ENCODE data around the gene STRADA.
"Not testable (repeated sequence)": the region's sequence is repeated elsewhere in the genome, so short reads cannot be mapped to it uniquely, and the experiment has no call there.

The STRADA gene

GRCh38 chr17:63766754-63767153 is 25.2 kb upstream of the STRADA start:
- Mint-ChIP-seq H3K36me3 (peaks cover 86% of the 10 kb centered on the region), H3K4me3 (no peak overlapping the region), H3K9me3 (no peaks in the 10 kb centered on the region), H3K4me1 (peaks cover 28% of the 10 kb centered on the region), H3K27ac (no peak overlapping the region)
- DNase-seq (ENCODE audit: low spot score in 2 of 2): no peak
- no peak for ATAC-seq

DNA sequence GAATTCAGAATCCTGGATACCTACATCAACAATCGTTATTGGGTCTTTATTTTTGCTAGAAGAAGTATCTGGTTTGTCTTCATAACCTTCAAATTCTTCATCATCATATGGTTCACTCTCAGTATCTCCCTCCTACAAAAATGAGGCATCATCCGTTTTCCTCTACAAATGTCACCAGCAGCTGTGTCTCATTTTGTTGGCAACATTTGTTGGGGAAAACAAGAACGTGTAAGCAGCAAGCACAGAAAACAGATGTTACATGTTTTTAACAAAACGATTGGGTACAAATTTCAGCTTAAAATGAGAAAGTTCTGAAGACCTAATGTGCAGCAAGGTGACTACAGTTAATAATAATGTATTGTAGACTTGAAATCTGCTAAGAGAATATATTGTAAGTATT is 23.1 kb upstream of the STRADA start:
- ATAC-seq (no peak), DNase-seq (ENCODE audit: low spot score in 2 of 2) (no peak)
- Mint-ChIP-seq H3K4me1 (peaks cover 17% of the 10 kb centered on the region), H3K4me3 (no peak overlapping the region), H3K27ac (no peak overlapping the region), H3K36me3 (peaks cover 95% of the 10 kb centered on the region), H3K9me3 (no peaks in the 10 kb centered on the region)

DNA sequence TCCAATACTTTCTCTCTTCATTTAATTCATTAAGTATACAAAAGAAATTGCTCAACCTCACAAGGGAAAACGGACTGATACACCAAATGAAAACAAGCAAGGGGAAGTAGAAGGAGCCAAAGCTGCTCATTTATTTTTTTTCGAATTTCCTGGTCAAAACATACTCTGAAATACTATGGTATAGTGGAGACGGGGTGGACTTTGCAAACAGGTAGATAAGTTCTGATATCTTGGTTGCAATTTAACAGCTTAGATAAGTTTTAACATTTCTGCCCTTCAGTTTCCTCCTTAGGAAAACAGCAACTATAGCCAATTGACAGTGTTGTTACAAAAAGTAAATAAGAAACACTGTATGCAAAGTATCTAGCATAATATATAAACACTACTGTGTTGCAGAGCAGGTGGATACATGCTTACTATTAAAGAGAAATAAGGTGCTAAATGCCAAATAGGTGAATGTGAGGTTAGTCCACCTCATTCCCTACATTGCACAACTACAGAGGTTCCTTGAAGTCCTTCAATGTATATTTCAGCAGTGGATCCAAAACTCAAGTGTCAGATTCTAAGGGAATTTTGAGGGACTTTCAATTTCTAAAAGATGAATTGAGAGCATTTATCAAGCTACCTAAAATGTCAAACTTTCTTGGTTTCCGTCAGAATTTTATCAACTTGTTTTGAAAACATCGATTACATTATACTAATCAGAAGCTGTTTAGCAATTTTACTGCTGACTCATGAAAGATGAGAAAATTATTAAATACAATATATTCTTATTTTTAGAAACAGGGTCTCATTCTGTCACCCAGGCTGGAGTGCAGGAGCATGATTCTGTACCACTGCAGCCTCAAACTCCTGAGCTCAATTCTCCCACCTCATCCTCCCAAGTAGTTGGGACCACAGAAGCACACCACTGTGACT is 20.8 kb upstream of the STRADA start:
- Mint-ChIP-seq H3K36me3 (peaks cover 95% of the 10 kb centered on the region), H3K9me3 (no peaks in the 10 kb centered on the region)

DNA sequence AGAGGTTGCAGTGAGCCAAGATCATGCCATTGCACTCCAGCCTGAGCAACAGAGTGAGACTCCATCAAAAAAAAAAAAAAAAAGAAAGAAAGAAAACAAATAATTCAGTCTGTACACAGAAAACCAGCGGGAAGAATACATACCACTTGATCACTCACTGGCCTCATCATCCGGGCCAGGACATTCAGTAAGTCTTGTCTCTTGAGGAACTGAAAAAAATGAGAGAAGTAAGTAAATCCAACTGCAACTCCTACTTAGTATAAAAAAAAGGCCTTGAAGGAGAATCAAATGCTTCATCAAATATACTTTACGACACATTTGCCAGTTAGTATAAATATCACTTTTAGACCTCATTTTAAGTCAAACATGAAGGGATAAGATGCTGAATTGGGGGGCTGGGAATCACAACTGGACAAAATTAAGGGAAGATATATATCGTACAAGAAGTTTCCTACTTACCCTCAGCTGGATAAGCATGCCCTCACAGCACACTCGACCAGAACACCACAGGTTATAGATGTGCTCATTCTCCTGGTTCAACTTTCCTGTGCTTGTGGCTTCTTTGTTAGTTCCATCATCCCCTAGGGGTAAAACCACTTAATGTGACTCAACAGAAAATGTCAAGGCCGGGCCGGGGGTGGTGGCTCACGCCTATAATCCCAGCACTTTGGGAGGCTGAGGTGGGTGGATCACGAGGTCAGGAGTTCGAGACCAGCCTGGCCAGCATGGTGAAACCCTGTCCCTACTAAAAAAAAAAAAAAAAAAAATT is 19.4 kb upstream of the STRADA start:
- no peaks in the 10 kb centered on the region for H3K9me3 Mint-ChIP-seq
- peaks cover 100% of the 10 kb centered on the region for H3K36me3 Mint-ChIP-seq
- peaks cover 4% of the 10 kb centered on the region for H3K4me1 Mint-ChIP-seq
- no peak for DNase-seq (ENCODE audit: low spot score in 2 of 2)
- no peak overlapping the region for H3K27ac Mint-ChIP-seq
- no peak overlapping the region for H3K4me3 Mint-ChIP-seq
- ATAC-seq: peak; percentile 71

More for the DNA sequence above, 20.8 kb upstream of the STRADA start:
- no peak for ATAC-seq
- Mint-ChIP-seq H3K27ac (no peak overlapping the region), H3K4me3 (no peak overlapping the region), H3K4me1 (peaks cover 7% of the 10 kb centered on the region)
- DNase-seq (ENCODE audit: low spot score in 2 of 2): no peak

- DNase-seq (ENCODE audit: low spot score in 2 of 2) (no peak), ATAC-seq (no peak)
- Mint-ChIP-seq H3K36me3 (peaks cover 100% of the 10 kb centered on the region), H3K4me1 (no peaks in the 10 kb centered on the region), H3K9me3 (no peaks in the 10 kb centered on the region), H3K4me3 (no peak overlapping the region), H3K27ac (peak overlapping the region; percentile 51)
Measured at GRCh38 chr17:63758428-63758827, 16.8 kb upstream of the STRADA start.

- Mint-ChIP-seq H3K36me3 (peaks cover 100% of the 10 kb centered on the region), H3K9me3 (no peaks in the 10 kb centered on the region), H3K27ac (no peak overlapping the region), H3K4me1 (peaks cover 13% of the 10 kb centered on the region), H3K4me3 (no peak overlapping the region)
- ATAC-seq (no peak), DNase-seq (ENCODE audit: low spot score in 2 of 2) (no peak)
Measured at GRCh38 chr17:63754046-63754445, 12.4 kb upstream of the STRADA start.

DNA sequence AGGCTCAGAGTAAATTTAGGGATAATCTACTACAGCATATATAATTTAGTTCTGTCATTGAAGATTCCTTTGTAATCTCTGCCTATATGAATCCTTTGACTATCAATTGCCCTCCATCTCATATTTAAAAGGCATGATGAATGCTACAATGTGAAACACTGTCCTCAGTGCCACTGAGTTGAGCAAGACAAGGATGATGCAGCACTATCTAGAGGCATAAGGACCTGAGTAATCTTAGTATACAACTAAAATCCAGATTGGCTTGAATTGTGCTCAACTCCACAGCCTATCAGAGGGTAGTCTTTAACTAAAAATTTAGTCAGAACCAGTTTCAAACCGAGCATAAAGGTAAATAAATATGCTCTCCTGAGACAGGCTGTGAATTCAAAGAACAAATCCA is 11.6 kb upstream of the STRADA start:
- H3K9me3 Mint-ChIP-seq: no peaks in the 10 kb centered on the region
- ATAC-seq (no peak), DNase-seq (ENCODE audit: low spot score in 2 of 2) (no peak)
- H3K4me1 Mint-ChIP-seq: peaks cover 13% of the 10 kb centered on the region
- H3K36me3 Mint-ChIP-seq: peaks cover 100% of the 10 kb centered on the region
- peak overlapping the region; percentile 76 for H3K27ac Mint-ChIP-seq
- no peak overlapping the region for H3K4me3 Mint-ChIP-seq

- Mint-ChIP-seq H3K27ac (peak overlapping the region; percentile 76), H3K4me1 (peaks cover 13% of the 10 kb centered on the region), H3K4me3 (no peak overlapping the region), H3K36me3 (peaks cover 100% of the 10 kb centered on the region), H3K9me3 (no peaks in the 10 kb centered on the region)
- DNase-seq (ENCODE audit: low spot score in 2 of 2) (no peak), ATAC-seq (no peak)
Measured at GRCh38 chr17:63752707-63753106, 11.1 kb upstream of the STRADA start.

GRCh38 chr17:63751806-63752205 is 10.2 kb upstream of the STRADA start:
- Mint-ChIP-seq H3K36me3 (peaks cover 100% of the 10 kb centered on the region), H3K4me3 (peak overlapping the region; percentile 41), H3K9me3 (no peaks in the 10 kb centered on the region), H3K27ac (peak overlapping the region; percentile 88), H3K4me1 (peaks cover 13% of the 10 kb centered on the region)
- no peak for ATAC-seq
- DNase-seq (ENCODE audit: low spot score in 2 of 2): no peak

GRCh38 chr17:63741143-63741407 is 524 bp downstream of the STRADA start:
- peaks cover 30% of the 10 kb centered on the region for H3K36me3 Mint-ChIP-seq
- H3K4me1 Mint-ChIP-seq: peaks cover 23% of the 10 kb centered on the region
- peak overlapping the region; percentile 97 for H3K27ac Mint-ChIP-seq
- DNase-seq (ENCODE audit: low spot score in 2 of 2): no peak
- ATAC-seq: no peak
- no peaks in the 10 kb centered on the region for H3K9me3 Mint-ChIP-seq
- H3K4me3 Mint-ChIP-seq: peak overlapping the region; percentile 88

DNA sequence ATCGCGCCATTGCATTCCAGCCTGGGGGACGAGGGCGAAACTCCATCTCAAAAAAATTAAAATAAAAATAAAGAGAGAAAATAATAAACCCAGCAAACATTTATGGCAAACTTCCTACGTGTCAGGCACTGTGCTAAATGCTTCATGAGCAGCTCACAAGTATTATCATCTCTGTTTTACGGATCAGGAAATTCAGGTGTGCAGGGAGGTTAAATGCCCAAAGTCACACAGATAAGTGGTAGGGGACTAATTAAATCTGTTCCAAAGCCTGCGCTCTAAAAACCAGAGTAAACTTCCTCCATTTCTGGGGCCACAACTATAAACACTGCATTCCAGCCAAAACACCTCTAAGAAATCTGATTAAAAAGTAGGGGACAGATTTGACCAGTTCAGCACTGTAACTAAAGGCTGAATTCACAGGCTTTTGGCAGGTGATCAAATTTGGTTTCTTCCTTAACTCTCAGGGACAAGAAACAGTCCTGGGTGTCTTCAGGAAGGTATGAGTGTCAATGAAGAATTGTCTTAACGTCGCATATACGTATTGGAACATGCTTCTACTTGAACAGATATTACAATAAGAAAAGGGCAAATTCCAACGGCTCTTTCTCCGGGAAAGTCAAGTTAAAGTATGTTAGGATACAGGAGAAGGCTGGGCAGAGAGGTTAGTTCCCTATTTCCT is 996 bp downstream of the STRADA start:
- peaks cover 26% of the 10 kb centered on the region for H3K36me3 Mint-ChIP-seq

GRCh38 chr17:63735691-63736090 is 5.9 kb downstream of the STRADA start:
- Mint-ChIP-seq H3K27ac (no peak overlapping the region), H3K9me3 (no peaks in the 10 kb centered on the region), H3K4me1 (peaks cover 14% of the 10 kb centered on the region), H3K36me3 (no peaks in the 10 kb centered on the region), H3K4me3 (no peak overlapping the region)
- DNase-seq (ENCODE audit: low spot score in 2 of 2): no peak
- ATAC-seq: no peak

More for the DNA sequence above, 996 bp downstream of the STRADA start:
- H3K4me1 Mint-ChIP-seq: peaks cover 23% of the 10 kb centered on the region
- peak overlapping the region; percentile 97 for H3K27ac Mint-ChIP-seq
- peak overlapping the region; percentile 88 for H3K4me3 Mint-ChIP-seq
- no peaks in the 10 kb centered on the region for H3K9me3 Mint-ChIP-seq
- DNase-seq (ENCODE audit: low spot score in 2 of 2) (no peak), ATAC-seq (no peak)

GRCh38 chr17:63722403-63722802 is 19.2 kb downstream of the STRADA start:
- H3K9me3 Mint-ChIP-seq: no peaks in the 10 kb centered on the region
- H3K36me3 Mint-ChIP-seq: peaks cover 35% of the 10 kb centered on the region
- ATAC-seq (no peak), DNase-seq (ENCODE audit: low spot score in 2 of 2) (no peak)
- no peak overlapping the region for H3K27ac Mint-ChIP-seq
- no peak overlapping the region for H3K4me3 Mint-ChIP-seq
- peaks cover 5% of the 10 kb centered on the region for H3K4me1 Mint-ChIP-seq

- H3K36me3 Mint-ChIP-seq: peaks cover 22% of the 10 kb centered on the region
- DNase-seq (ENCODE audit: low spot score in 2 of 2); H3K27ac Mint-ChIP-seq; H3K4me1 Mint-ChIP-seq; H3K4me3 Mint-ChIP-seq; ATAC-seq; H3K9me3 Mint-ChIP-seq: not testable (repeated sequence)
Measured at GRCh38 chr17:63720194-63720593, 21.4 kb downstream of the STRADA start.

DNA sequence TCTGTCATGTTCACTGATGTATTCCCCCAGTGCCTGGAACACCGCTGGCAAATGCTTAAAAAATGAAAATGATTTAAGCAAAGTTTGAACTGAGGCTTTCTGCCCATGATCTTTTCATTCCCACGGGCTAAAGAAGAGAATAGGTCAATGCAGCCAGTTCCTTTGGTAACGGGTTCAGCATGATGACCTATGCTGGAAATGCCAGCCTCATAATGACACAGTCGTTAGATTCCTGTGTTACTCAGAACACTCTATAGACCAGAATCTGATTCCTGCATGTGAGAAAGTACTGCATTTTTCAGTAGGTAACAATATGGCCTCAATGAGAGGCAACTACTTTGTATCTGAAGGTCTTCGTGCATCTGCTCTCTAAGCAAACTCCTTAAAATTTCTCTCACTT is 22.6 kb downstream of the STRADA start:
- DNase-seq (ENCODE audit: low spot score in 2 of 2) (no peak), ATAC-seq (no peak)
- Mint-ChIP-seq H3K27ac (no peak overlapping the region), H3K36me3 (peaks cover 12% of the 10 kb centered on the region), H3K9me3 (no peaks in the 10 kb centered on the region), H3K4me3 (no peak overlapping the region), H3K4me1 (peaks cover 5% of the 10 kb centered on the region)

All from stimulated activated effector memory CD8-positive, alpha-beta T cell treated with anti-CD3 and anti-CD28 coated beads, Interleukin-12 subunit alpha, Interleukin-12 subunit beta, amount 100 ng/mL, for 72 hours (primary cell).